MV-4-11 (cell line): Measurements from ENCODE around the gene FCRL6.

Experiments used
- DNase-seq: peaks from one replicate; lab custom pipeline; 2025; lab: John Stamatoyannopoulos, UW

FCRL6 gene

GRCh38 chr1:159835862-159836525 is 33.8 kb downstream of the FCRL6 start:
- no peak for DNase-seq

DNA sequence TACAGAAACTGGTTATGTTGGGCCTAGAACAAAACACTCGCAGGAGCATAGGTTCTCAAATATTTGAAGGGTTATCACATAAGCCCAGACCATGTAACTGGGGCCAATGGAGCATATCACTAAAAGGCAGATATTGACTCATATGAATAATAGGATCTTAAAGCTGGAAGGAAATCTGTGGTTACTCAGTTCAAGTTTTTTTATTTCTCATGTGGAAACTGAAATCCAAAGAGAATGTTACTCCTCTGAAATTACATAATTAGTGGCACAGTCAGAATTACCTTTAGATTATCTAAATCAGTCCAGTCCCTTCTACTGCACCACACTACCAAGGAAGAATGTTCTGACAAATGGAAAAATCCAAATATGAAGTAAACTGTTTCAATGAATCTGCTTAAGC is 36.6 kb downstream of the FCRL6 start:
- no peak for DNase-seq

GRCh38 chr1:159839116-159839849 is 37.1 kb downstream of the FCRL6 start:
- DNase-seq, result no peak

DNA sequence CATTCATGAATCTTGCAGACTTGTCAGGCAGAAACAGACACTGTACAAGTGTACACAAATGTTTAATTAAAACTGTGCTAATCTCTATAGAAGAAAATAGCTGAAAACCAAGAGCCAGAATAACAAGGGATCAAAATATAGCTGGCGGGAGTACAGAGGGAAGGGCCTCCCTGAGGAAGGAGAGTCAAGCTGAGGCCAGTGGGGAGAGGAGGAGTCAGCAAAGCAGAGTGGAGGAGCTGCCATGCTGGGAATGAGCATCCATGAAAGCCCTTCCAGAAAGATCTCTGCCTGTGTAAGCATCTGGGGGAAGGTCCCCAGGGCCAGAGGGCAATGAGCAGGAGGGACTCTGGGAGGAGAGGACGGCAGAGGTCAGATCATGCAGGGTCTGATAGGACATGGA is 39.6 kb downstream of the FCRL6 start:
- no peak for DNase-seq

GRCh38 chr1:159843459-159843858 is 41.3 kb downstream of the FCRL6 start:
- no peak for DNase-seq

- DNase-seq, result no peak
These were observed 43.8 kb downstream of the FCRL6 start for GRCh38 chr1:159845751-159846629.

DNA sequence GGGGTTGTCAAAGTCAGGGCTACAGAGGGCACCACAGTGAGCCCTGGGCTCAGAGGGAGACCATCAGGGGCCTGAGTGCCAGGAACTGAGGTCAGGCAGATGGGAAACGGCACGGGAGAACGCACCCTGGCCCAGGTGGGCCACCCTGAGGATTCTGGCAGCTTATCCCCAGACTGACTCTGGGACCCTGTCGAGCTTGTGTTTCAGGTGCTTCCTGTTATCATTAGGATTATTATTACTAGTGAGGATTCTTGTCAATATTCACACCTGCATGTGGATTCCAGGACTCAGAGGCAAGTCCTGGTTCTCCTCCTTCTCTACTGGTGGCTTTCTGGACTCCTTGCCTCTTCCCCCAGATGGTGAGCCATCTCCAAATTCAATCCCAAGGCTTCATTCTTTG is 45.1 kb downstream of the FCRL6 start:
- DNase-seq, result no peak

- no peak for DNase-seq
These were observed 46.2 kb downstream of the FCRL6 start for GRCh38 chr1:159848326-159848725.

- no peak for DNase-seq
These were observed 47.6 kb downstream of the FCRL6 start for GRCh38 chr1:159849626-159850366.

- DNase-seq, result peak; percentile 51
These were observed 49.2 kb downstream of the FCRL6 start for GRCh38 chr1:159851407-159851806.

- no peak for DNase-seq
These were observed 51.4 kb downstream of the FCRL6 start for GRCh38 chr1:159853417-159854115.

- DNase-seq, result no peak
These were observed 52.0 kb downstream of the FCRL6 start for GRCh38 chr1:159854116-159854692.

DNA sequence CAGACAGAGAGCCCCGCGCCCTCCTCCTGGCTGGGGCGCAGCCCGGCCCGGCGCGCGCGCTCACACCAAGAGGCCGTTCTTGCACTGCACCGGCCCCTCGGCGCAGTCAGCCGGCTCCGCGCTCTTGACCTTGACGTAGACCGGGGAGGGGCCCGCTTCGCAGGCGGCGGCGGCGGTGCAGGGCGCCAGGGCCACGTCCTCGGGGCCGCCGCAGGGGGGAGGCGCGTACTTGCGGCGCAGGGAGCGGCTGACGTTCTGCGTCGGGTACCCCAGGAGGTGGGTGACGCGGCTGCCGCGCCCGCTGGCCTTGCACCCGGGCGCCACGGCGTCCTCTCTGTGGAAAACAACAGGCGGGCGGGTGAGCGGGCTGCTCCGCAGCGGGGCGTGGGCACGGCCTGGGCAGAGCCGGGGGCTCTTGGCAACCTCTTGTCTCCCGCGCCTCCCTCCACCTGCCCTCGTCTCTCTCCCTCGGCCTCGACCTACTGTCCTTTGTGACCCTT is 52.6 kb downstream of the FCRL6 start:
- DNase-seq, result peak; percentile 53

GRCh38 chr1:159855709-159856108 is 53.5 kb downstream of the FCRL6 start:
- no peak for DNase-seq

DNA sequence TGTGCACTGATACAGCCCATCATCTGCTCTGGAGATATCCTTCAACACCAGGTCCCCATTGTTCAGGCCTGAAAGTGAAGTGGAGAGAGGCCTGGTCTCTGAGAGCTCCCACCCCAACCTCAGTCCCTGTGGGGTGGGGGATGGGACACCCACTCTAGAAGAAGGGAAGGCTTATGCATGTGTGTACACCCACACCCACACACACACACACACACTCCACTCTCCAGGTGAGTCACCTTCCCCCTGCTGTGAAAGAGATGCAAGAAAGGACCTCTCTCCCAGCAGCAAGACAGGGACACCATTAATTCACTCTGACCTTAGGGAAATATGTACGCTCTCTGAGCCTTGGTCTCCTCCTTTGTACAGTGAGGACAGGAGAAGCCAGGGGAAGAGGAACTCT is 54.4 kb downstream of the FCRL6 start:
- DNase-seq, result no peak

DNA sequence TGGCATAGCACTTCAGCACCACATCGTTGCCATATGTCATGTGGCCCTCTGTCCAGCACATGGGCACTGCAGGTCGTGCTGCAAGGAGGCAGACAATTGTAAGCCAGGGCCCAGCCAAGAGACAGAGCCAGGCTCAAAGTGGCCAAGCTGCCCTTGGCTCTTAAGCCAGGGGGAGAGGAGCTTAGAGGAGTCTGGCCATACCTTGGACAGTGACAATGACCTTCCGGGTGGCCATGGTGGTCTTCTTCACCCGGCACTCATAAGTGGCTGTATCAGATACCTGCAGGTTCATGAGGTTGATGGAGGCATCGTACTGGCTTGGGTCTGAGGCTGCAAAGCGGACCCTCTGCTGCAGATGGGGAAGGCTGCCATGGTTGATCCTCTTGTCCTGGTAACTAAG is 55.7 kb downstream of the FCRL6 start:
- no peak for DNase-seq

- no peak for DNase-seq
These were observed 57.7 kb downstream of the FCRL6 start for GRCh38 chr1:159859767-159860322.

GRCh38 chr1:159860456-159860855 is 58.3 kb downstream of the FCRL6 start:
- DNase-seq, result no peak

DNA sequence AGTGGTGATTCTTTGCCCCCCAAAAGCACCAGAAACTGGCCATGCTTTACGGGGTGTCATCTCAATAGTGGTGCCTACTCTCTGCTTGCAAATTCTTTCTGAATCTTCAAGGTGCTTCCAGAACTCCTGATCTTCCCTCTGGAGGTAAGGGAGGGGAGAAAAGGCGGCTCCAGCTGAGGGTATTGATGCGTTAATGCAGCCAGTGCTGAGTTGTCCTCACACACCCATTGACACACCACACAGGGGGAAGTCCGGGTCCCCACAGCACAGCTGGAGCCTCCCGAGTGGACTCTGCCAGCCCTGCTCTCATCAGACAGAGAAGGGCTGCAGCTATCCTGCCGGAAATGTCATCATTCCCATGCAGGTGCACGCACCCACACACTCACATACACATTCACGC is 59.1 kb downstream of the FCRL6 start:
- no peak for DNase-seq

DNA sequence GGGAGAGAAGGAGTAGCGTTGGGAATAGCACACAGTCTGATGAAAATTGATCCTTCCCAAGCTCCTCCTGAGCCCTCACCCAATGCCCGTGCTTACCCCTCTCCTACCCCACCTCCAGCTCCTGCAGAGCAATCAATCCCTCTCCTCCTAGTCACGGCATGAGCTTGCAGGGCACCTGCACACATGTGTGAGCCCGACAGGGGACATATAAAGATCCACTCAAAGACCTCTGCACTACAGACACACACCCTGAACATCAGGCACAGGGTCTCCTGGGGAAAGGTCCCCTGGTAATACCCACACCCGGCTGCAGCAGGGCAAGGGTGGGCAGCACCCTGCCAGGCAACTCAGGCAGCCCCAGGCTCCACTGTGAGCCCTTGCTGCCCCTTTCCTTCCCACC is 59.9 kb downstream of the FCRL6 start:
- no peak for DNase-seq

GRCh38 chr1:159862557-159862956 is 60.4 kb downstream of the FCRL6 start, which contains the start of gene VSIG8:
TSS of gene VSIG8 (minus strand) at chr1:159862657. CDS start at chr1:159862521, 136 bp downstream.
- DNase-seq, result no peak
